GM13977 (cell line): ENCODE measurements around the gene CNOT9.

Source experiments
- DNase-seq: peaks from one replicate; pipeline ENCODE4 v3.0.0; 2012; ENCODE audit warnings: low spot score
- CTCF ChIP-seq: IDR thresholded peaks from 2 replicates; pipeline ENCODE4 v1.5.1; 2012; ENCODE audit warnings: mild to moderate bottlenecking, control low read depth; ENCODE audit not compliant: insufficient read depth; ENCODE audit errors: extremely low read depth, missing control alignments
- in situ Hi-C: fragments of 300-500 bp; cut with MboI; formaldehyde crosslinking; loops from one replicate; pipeline ENCODE4 v1.12.0; 2022; ENCODE audit warnings: low sequenced_read_pairs, low pct_unique_long_range_greater_than_20kb, mixed read lengths, inconsistent platforms; ENCODE audit not compliant: unreplicated experiment

The CNOT9 gene

GRCh38 chr2:218643751-218644310 is 75.2 kb downstream of the CNOT9 start:
- no peak for DNase-seq
- in situ Hi-C loops, result loop anchor here (10.0 kb wide), 1 partner anchor 239 kb away; no protein-coding TSS in a partner anchor
- no peak for TF ChIP-seq CTCF

DNA sequence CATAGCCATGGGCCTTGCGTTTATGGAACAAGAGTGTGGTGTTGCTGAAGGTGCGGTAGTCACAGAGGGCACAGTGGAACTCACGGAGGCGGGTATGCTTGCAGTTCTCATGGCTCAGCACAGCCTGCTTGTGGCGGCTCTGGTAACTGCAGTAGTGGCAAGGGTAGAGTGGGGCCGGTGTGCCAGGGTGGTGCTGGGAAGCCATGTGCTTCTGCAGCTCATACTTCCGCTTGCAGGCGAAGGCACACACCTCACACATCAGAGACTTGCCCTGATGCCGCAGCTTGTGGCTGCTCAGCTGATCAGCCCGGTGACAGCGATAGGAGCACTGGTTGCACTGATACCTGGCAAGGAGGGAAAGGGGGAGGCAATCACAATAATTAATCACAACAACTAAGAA is 76.1 kb downstream of the CNOT9 start:
- in situ Hi-C loops, result loop anchor here (10.0 kb wide), 1 partner anchor 240 kb away; no protein-coding TSS in a partner anchor
- DNase-seq, result no peak
- no peak for TF ChIP-seq CTCF

- in situ Hi-C loops, result loop anchor here (10.0 kb wide), 1 partner anchor 240 kb away; no protein-coding TSS in a partner anchor
- DNase-seq, result no peak
- no peak for TF ChIP-seq CTCF
These were observed 76.5 kb downstream of the CNOT9 start for GRCh38 chr2:218645126-218645525.
